HepG2 (cell line): Measurements from ENCODE around the gene VEGFA. TPM values are rescaled to one million over a fixed set of nuclear protein-coding genes. Genes with fewer than 3 reads are reported as not detected.

ENCODE experiments used
- ATAC-seq: fragments of 200-7000 bp; cut with Tn5 transposase; 3 replicates; pipeline ENCODE4 v1.9.1; 2020; ENCODE audit warnings: mild to moderate bottlenecking, moderate library complexity
- BruUV-seq: library from RNA; stranded (reverse); fragments of 400-500 nt; replicated peaks from 2 replicates; lab custom pipeline; 2021; lab: Mats Ljungman, UMichigan
- CTCF ChIA-PET: fragments of 300-600 bp; formaldehyde crosslinking; extraction: SDS; loops from one replicate; lab custom pipeline; 2021; ENCODE audit warnings: low total read pairs, inconsistent platforms, low intra/inter-chr PET ratio; lab: Yijun Ruan, JAX
- POLR2A ChIA-PET: fragments of 350-600 bp; sonication (Branson Sonifier 250); formaldehyde crosslinking; loops from one replicate; lab custom pipeline; 2020; ENCODE audit warnings: antibody characterized with exemption, inconsistent platforms; lab: Yijun Ruan, JAX
- DNase-seq: peaks from one replicate; pipeline ENCODE4 v3.0.0-alpha.2; 2015; ENCODE audit warnings: low spot score
- FAIRE-seq: peaks from 3 replicates; lab custom pipeline; 2011; peaks lifted over from hg19 to GRCh38; lab: Jason Lieb, UNC
- H2AFZ ChIP-seq: one replicate; pipeline ENCODE4 v1.6.1; 2011; ENCODE audit warnings: low read length, inconsistent platforms
- H3K27ac ChIP-seq: fragments of 300-600 bp; 3 replicates; pipeline ENCODE4 v1.8.0; 2011; ENCODE audit warnings: mixed run types, mild to moderate bottlenecking, mixed read lengths, low read length, inconsistent platforms; ENCODE audit not compliant: insufficient read depth; ENCODE audit errors: extremely low read length
- H3K27me3 ChIP-seq, 2 experiments: fragments of 200-600 bp in 1 of 2; 2 replicates in 1 of 2; 3 replicates in 1 of 2; pipeline versions ENCODE4 v1.6.0 to v1.8.0; 2011; ENCODE audit warnings: low read length in 2 of 2, mild to moderate bottlenecking in 2 of 2, moderate library complexity in 2 of 2, inconsistent platforms in 1 of 2; ENCODE audit not compliant: insufficient read depth in 2 of 2, control insufficient read depth in 1 of 2
- H3K36me3 ChIP-seq, 2 experiments: fragments of 200-600 bp in 1 of 2; replicated peaks in 1 of 2; 2 replicates in 1 of 2; 3 replicates in 1 of 2; pipeline versions ENCODE4 v1.5.1 to v1.8.0; 2011; ENCODE audit warnings: low read length in 2 of 2, inconsistent platforms in 1 of 2; ENCODE audit not compliant: insufficient read depth in 2 of 2, control insufficient read depth in 1 of 2
- H3K4me1 ChIP-seq: 2 replicates; pipeline ENCODE4 v1.5.1; 2012; ENCODE audit warnings: low read length, inconsistent platforms; ENCODE audit not compliant: insufficient read depth
- H3K4me2 ChIP-seq: 2 replicates; pipeline ENCODE4 v1.6.0; 2011; ENCODE audit warnings: low read depth, low read length, inconsistent platforms
- H3K4me3 ChIP-seq, 3 experiments: fragments of 200-600 bp in 1 of 3; sonication (generic), shearing (Covaris generic) in 1 of 3; replicated peaks in 1 of 3; 2 replicates each; pipeline ENCODE4 v1.5.1; 2011 to 2016; ENCODE audit warnings: low read length in 3 of 3, inconsistent platforms in 2 of 3, low read depth in 2 of 3, mild to moderate bottlenecking in 2 of 3, control low read depth in 1 of 3, mixed read lengths in 1 of 3; ENCODE audit not compliant: insufficient read depth in 1 of 3
- H3K79me2 ChIP-seq: one replicate; pipeline ENCODE4 v1.6.1; 2011; ENCODE audit warnings: low read length, inconsistent platforms; ENCODE audit not compliant: insufficient read depth
- H3K9ac ChIP-seq: 2 replicates; pipeline ENCODE4 v1.6.0; 2011; ENCODE audit warnings: mild to moderate bottlenecking, low read depth, low read length, inconsistent platforms; ENCODE audit not compliant: insufficient read depth
- H3K9me3 ChIP-seq: 2 replicates; pipeline ENCODE4 v1.5.1; 2012; ENCODE audit warnings: mild to moderate bottlenecking, low read length
- H4K20me1 ChIP-seq: 2 replicates; pipeline ENCODE4 v1.6.0; 2011; ENCODE audit warnings: inconsistent platforms, mild to moderate bottlenecking, low read length, moderate library complexity; ENCODE audit not compliant: insufficient read depth
- FIP1L1 ChIP-seq: fragments of 200-400 bp; formaldehyde crosslinking; IDR thresholded peaks from 2 replicates; pipeline ENCODE4 v1.6.1; 2018; ENCODE audit warnings: low read depth, mild to moderate bottlenecking, low read length, moderate library complexity, borderline replicate concordance; ENCODE audit not compliant: insufficient read depth
- FOXP1 ChIP-seq, 2 experiments: fragments of 450-650 bp in 1 of 2; IDR thresholded peaks; 2 replicates each; pipeline ENCODE4 v1.6.1; 2017 to 2018; ENCODE audit warnings: antibody characterized with exemption in 1 of 2
- ZNF326 ChIP-seq: sonication (generic); formaldehyde crosslinking; IDR thresholded peaks from 2 replicates; pipeline ENCODE4 v1.4.0; 2020; ENCODE audit warnings: missing genetic modification reagents, borderline replicate concordance
- ZNF407 ChIP-seq: sonication (generic); formaldehyde crosslinking; IDR thresholded peaks from one replicate; pipeline ENCODE4 v1.5.1; 2020; ENCODE audit warnings: mild to moderate bottlenecking, missing genetic modification reagents; ENCODE audit errors: not compliant biosample characterization
- WGBS: methylation state at CpG from one replicate; pipeline ENCODE4 v1.1.6; 2017; ENCODE audit warnings: low lambda C conversion rate; 5-methylcytosine and 5-hydroxymethylcytosine counted together
- in situ Hi-C: cut with HindIII; loops from 2 replicates; pipeline ENCODE4 v1.10.0; 2017; ENCODE audit warnings: low pct_unique_long_range_greater_than_20kb; ENCODE audit not compliant: extremely low pct_ligation_motif_present
- intact Hi-C: fragments of 100-400 bp; cut with micrococcal nuclease; formaldehyde crosslinking; loops from one replicate; pipeline ENCODE4 v1.10.0; 2022; ENCODE audit not compliant: unreplicated experiment
- polyA plus RNA-seq, 8 experiments: library from polyadenylated mRNA; depleted of rRNA in 3 of 8; stranded (reverse) in 7 of 8; unstranded in 1 of 8; fragments of >200 nt; fragmentation: Illumina TruSeq in 4 of 8; extraction: Trizol in 4 of 8; gene quantifications; 2 replicates each; pipeline versions ENCODE4 v1.2.1 to v1.2.3, GENCODE V29; 2011 to 2016; ENCODE audit warnings: low read depth in 4 of 8, missing spikeins in 1 of 8, mixed read lengths in 1 of 8; ENCODE audit not compliant: insufficient read depth in 1 of 8
- total RNA-seq, 5 experiments: library from RNA; depleted of rRNA; stranded (reverse); fragments of >200 nt; fragmentation: Illumina TruSeq; extraction: Trizol; gene quantifications; 2 replicates each; pipeline ENCODE4 v1.2.3, GENCODE V29; 2016; ENCODE audit warnings: low read depth in 1 of 5
- TF ChIP-seq, protein P1 (sequence below): sonication (generic); formaldehyde crosslinking; IDR thresholded peaks from 2 replicates; pipeline ENCODE4 v1.5.0; 2020; ENCODE audit warnings: missing genetic modification reagents
- TF ChIP-seq, protein P2 (sequence below): IDR thresholded peaks from 2 replicates; pipeline ENCODE4 v1.6.1; 2012; ENCODE audit warnings: low read depth, low read length, improper control_type of control experiment

Gene VEGFA
- total and polyA plus RNA-seq, 2 of the 13 experiments (the other 11 are each of a cell fraction or from before 2014, with no cell fraction given): 68.1 to 629 TPM

GRCh38 chr6:43753570-43754183, 16.3 kb upstream of the VEGFA start:
- in situ Hi-C loops (no loop called here), intact Hi-C loops (no loop called here)
- Histone ChIP-seq H3K4me3 (no peak overlapping the region), H3K27me3 (peaks cover 2 to 10% of the 10 kb centered on the region in 2 experiments; a peak in 3 of 5 replicates), H3K9me3 (no peaks in the 10 kb centered on the region), H3K9ac (no peak overlapping the region), H4K20me1 (no peaks in the 10 kb centered on the region), H3K27ac (no peak overlapping the region), H3K36me3 (no peaks in the 10 kb centered on the region), H3K4me1 (peaks cover 14% of the 10 kb centered on the region), H3K4me2 (no peak overlapping the region), H3K79me2 (no peaks in the 10 kb centered on the region), H2AFZ (no peak overlapping the region)
- peak; percentile 50 for FAIRE-seq
- WGBS: 60% methylated on average over 3 of the region's 3 CpGs
- BruUV-seq: no TSS peak
- ChIA-PET CTCF (no interaction called here), POLR2A (no interaction called here)
- no peak for ATAC-seq
- no peak for DNase-seq
- TF ChIP-seq FOXP1 (IDR thresholded peaks at IDR 0.05) (0 out of 2 replicates have a peak, but pooled peaks have one; percentile 52), FOXP1 (CRISPR knock-in tag; IDR thresholded peaks at IDR 0.05) (no peak), ZNF326 (CRISPR knock-in tag) (no peak), FIP1L1 (no peak), ZNF407 (CRISPR knock-in tag) (no peak)
- TF ChIP-seq, protein P1, sequence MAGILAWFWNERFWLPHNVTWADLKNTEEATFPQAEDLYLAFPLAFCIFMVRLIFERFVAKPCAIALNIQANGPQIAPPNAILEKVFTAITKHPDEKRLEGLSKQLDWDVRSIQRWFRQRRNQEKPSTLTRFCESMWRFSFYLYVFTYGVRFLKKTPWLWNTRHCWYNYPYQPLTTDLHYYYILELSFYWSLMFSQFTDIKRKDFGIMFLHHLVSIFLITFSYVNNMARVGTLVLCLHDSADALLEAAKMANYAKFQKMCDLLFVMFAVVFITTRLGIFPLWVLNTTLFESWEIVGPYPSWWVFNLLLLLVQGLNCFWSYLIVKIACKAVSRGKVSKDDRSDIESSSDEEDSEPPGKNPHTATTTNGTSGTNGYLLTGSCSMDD (CRISPR knock-in tag): no peak
- TF ChIP-seq, protein P2, sequence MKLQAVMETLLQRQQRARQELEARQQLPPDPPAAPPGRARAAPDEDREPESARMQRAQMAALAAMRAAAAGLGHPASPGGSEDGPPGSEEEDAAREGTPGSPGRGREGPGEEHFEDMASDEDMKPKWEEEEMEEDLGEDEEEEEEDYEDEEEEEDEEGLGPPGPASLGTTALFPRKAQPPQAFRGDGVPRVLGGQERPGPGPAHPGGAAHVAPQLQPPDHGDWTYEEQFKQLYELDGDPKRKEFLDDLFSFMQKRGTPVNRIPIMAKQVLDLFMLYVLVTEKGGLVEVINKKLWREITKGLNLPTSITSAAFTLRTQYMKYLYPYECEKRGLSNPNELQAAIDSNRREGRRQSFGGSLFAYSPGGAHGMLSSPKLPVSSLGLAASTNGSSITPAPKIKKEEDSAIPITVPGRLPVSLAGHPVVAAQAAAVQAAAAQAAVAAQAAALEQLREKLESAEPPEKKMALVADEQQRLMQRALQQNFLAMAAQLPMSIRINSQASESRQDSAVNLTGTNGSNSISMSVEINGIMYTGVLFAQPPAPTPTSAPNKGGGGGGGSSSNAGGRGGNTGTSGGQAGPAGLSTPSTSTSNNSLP: no peak
